Transverse colon (tissue), 4 donors: ENCODE results near the gene NBDY. TPM values are rescaled to one million over a fixed set of nuclear protein-coding genes. Genes with fewer than 3 reads are reported as not detected.
"Not testable (repeated sequence)": the region's sequence is repeated elsewhere in the genome, so short reads cannot be mapped to it uniquely, and the experiment has no call there.

Experiments
- DNase-seq: peaks from one replicate; pipeline ENCODE4 v3.0.0-alpha.2; 2019
- H3K27ac ChIP-seq, 4 donors: fragments of 200-600 bp; sonication (generic); 2 replicates each; pipeline ENCODE4 v1.5.1; 2016 to 2018; ENCODE audit warnings: inconsistent platforms in 4 of 4
- H3K27me3 ChIP-seq: fragments of 200-600 bp; sonication (generic); 2 replicates; pipeline ENCODE4 v1.5.1; 2017; ENCODE audit warnings: inconsistent platforms
- H3K36me3 ChIP-seq, 4 donors: fragments of 200-600 bp; sonication (generic); 2 replicates each; pipeline ENCODE4 v1.5.1; 2017 to 2019; ENCODE audit warnings: inconsistent platforms in 4 of 4
- H3K4me1 ChIP-seq, 4 donors: fragments of 200-600 bp; sonication (generic); 2 replicates each; pipeline ENCODE4 v1.5.1; 2017 to 2020; ENCODE audit warnings: inconsistent platforms in 4 of 4
- H3K4me3 ChIP-seq, 4 donors: fragments of 200-600 bp; sonication (generic); 1 replicate in 1 of 4; 2 replicates in 3 of 4; pipeline versions ENCODE4 v1.5.1 to v1.6.1; 2017 to 2019; ENCODE audit warnings: inconsistent platforms in 4 of 4
- H3K9me3 ChIP-seq, 2 donors: fragments of 200-600 bp; sonication (generic); 2 replicates each; pipeline ENCODE4 v1.5.1; 2017 to 2019; ENCODE audit warnings: inconsistent platforms in 2 of 2
- EP300 ChIP-seq: sonication (generic); formaldehyde crosslinking; IDR thresholded peaks from one replicate; pipeline ENCODE4 v1.6.1; 2017; ENCODE audit warnings: antibody characterized with exemption, low read depth
- POLR2A ChIP-seq: fragments of 450-650 bp; IDR thresholded peaks from one replicate; pipeline ENCODE4 v1.6.1; 2016; ENCODE audit warnings: antibody characterized with exemption, mild to moderate bottlenecking, moderate library complexity
- POLR2AphosphoS5 ChIP-seq, 3 donors: sonication (generic); formaldehyde crosslinking; IDR thresholded peaks; one replicate each; pipeline ENCODE4 v1.6.1; 2016; ENCODE audit warnings: antibody characterized with exemption in 3 of 3
- WGBS, 2 donors: methylation state at CpG; one replicate each; pipeline ENCODE4 v1.1.5; 2018; ENCODE audit warnings: low coverage in 1 of 2; 5-methylcytosine and 5-hydroxymethylcytosine counted together
- in situ Hi-C, 4 donors: fragments of 200-750 bp; cut with MboI; loops; one replicate each; pipeline versions ENCODE4 v1.15.0 to v1.15.1; 2017; ENCODE audit warnings: low sequenced_read_pairs in 3 of 4, low pct_ligation_motif_present in 1 of 4, low pct_unique_long_range_greater_than_20kb in 1 of 4
- intact Hi-C: fragments of 100-400 bp; cut with DNase I; formaldehyde crosslinking; loops from one replicate; pipeline ENCODE4 v1.15.1; 2023; ENCODE audit warnings: low total_unique reads
- total RNA-seq, 4 donors: library from RNA; depleted of rRNA; stranded (reverse); fragments of >200 nt; gene quantifications; one replicate each; pipeline ENCODE4 v1.1.0, GENCODE V29; 2016
- TF ChIP-seq, protein P1 (sequence below), 5 experiments: fragments of 200-600 bp in 3 of 5; fragments of 450-650 bp in 2 of 5; sonication (generic) in 3 of 5; IDR thresholded peaks; 1 replicate in 2 of 5; 2 replicates in 3 of 5; pipeline ENCODE4 v1.5.1; 2016 to 2017; ENCODE audit warnings: antibody characterized with exemption in 5 of 5, inconsistent platforms in 3 of 5, mild to moderate bottlenecking in 2 of 5, moderate library complexity in 1 of 5

The NBDY gene
- total RNA-seq, 4 donors from 2014 or later, result 4.1 to 10.5 (median 9.4) TPM; not detected in 1

DNA sequence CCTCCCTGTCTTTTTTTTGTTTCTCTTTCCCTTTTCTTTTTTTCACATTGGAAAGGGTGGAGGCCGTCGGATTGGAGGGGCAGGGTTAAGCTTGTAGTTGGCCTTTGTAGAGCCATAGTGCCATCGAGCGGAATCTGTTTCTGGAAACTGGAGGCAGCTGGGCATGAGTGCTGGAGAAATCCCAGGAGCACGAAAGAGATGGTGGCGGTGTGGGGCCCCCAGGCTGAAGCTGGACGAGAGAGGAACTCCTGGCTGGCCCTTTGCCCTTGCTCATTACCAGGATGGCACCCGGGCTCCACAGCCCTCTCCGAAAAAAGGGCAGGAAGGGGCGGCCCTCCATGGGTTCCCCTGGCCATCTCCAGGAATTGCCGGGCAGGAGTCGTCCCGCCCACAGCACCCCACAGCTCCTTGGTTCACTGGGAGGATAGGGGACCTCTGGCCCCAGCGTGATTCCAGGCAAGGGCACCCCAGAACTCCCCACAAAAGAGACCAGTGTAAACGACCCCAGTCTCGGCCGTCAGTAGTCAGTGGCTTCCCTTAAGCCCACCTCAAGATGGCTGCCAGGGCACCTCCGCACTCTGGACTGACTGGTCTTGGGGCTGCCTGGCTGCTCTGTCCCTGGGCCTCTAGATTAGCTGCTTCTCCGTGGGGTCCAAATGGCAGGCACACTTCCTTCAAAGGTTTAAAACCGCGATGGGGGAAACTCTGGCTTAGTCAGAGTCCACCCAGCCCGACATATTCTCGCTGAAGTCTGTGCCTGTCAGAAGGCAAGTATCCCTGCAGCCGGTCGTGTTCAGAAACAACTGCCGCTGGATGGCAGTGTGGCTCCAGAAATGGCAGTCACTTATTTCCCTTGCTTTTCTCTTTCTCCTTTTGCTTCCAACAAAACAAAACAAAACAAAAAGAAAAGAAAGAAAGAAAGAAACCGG lies 74.1 kb downstream of the NBDY start:
- intact Hi-C loops, result no loop called here
- 41% methylated on average over 22 of the region's 27 CpGs; no CpG with 5 or more reads in 1 of the 2 donors for WGBS, 2 donors
- in situ Hi-C loops, result loop anchor here in 1 of 4 donors (25.0 kb wide), 1 partner anchor 184 kb away; the partner anchor contains the start of gene SPIN3

DNA sequence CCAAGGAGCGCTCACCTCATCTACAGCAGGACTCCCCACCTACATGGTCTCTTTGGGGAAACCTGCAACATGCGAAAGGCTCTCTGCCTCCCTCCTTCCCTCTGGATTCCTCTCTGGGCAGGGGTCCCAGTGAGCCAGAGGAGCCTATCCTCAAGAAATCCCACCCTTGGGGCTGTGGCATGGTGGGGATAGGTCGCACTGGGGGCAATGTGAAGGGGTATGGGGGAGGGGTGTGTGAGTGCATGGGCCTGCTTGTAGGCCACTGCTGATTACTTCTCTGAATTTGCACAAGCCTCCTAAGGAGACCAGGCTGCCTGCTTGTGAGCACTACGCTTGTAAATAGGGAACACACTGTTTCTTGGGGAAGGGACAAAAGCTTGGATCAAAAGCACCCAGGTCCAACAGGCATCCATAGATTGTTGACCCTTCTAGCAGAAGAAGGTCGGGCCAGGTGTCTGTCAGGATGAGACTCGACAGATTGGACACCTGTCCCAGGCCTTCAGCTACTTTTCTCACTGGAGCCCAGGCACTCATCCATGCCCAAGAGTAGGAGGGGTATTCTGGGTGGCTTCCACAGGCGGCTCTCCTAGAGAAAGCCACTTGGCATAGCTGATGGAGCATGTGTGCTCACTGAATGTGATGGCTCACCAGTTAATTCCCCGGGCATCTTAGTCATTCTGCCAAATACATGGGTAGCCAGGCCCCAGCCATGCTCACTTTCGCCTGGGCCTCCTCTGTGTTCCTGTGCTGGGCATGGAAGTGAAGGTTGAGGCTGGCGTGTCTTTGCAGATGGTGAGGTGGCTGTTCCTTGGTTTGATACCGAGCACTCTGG lies 75.0 kb downstream of the NBDY start:
- Histone ChIP-seq H3K4me1 (no peaks in the 10 kb centered on the region), H3K36me3 (no peaks in the 10 kb centered on the region), H3K9me3 (no peaks in the 10 kb centered on the region), H3K27me3 (no peaks in the 10 kb centered on the region), H3K27ac (peak overlapping the region in 1 of 4 donors; percentile 15), H3K4me3 (no peak overlapping the region)
- TF ChIP-seq POLR2AphosphoS5 (IDR thresholded peaks at IDR 0.05), result no peak
- TF ChIP-seq, protein P1, sequence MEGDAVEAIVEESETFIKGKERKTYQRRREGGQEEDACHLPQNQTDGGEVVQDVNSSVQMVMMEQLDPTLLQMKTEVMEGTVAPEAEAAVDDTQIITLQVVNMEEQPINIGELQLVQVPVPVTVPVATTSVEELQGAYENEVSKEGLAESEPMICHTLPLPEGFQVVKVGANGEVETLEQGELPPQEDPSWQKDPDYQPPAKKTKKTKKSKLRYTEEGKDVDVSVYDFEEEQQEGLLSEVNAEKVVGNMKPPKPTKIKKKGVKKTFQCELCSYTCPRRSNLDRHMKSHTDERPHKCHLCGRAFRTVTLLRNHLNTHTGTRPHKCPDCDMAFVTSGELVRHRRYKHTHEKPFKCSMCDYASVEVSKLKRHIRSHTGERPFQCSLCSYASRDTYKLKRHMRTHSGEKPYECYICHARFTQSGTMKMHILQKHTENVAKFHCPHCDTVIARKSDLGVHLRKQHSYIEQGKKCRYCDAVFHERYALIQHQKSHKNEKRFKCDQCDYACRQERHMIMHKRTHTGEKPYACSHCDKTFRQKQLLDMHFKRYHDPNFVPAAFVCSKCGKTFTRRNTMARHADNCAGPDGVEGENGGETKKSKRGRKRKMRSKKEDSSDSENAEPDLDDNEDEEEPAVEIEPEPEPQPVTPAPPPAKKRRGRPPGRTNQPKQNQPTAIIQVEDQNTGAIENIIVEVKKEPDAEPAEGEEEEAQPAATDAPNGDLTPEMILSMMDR (IDR thresholded peaks at IDR 0.05), result no peak
- TF ChIP-seq POLR2A, result no peak
- no peak for TF ChIP-seq EP300
- 65% methylated on average over 11 of the region's 11 CpGs; no CpG with 5 or more reads in 1 of the 2 donors for WGBS, 2 donors
- DNase-seq, result peak; percentile 4
- in situ Hi-C loops (loop anchor here in 1 of 4 donors (25.0 kb wide), 1 partner anchor 183 kb away; the partner anchor contains the start of gene SPIN3), intact Hi-C loops (no loop called here)

More for the DNA sequence above, 74.1 kb downstream of the NBDY start:
- no peaks in the 10 kb centered on the region for H3K27me3 ChIP-seq
- no peaks in the 10 kb centered on the region for H3K9me3 ChIP-seq
- peak overlapping the region in 2 of 4 donors; percentile 62 to 67 for H3K27ac ChIP-seq
- no peaks in the 10 kb centered on the region for H3K36me3 ChIP-seq
- no peak for TF ChIP-seq POLR2A
- TF ChIP-seq, protein P1 (IDR thresholded peaks at IDR 0.05), result peak in 1 of 5 experiments; percentile 47
- TF ChIP-seq EP300, result no peak
- TF ChIP-seq POLR2AphosphoS5 (IDR thresholded peaks at IDR 0.05), result no peak
- no peaks in the 10 kb centered on the region for H3K4me1 ChIP-seq
- peak overlapping the region in 2 of 4 donors; percentile 32 to 43 for H3K4me3 ChIP-seq
- peak; percentile 83 for DNase-seq

DNA sequence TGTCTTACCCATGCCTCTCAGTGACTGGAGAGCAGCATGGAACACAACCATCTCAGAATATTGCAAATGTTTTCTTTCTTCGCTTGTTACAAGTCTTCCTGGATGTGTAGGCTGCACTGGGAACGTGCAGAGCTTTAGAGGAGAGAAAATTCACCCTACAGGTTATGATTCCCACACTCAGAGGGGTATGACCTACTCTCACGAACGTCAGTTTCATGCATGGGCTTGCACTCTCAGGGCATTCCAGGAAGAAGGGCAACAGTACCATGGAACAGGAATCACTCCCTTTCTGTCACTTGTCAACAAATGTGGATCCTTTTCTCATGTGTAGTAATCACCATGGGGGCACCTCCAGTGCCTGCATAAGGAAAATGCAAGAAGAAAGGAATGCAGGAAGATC lies 75.8 kb downstream of the NBDY start:
- DNase-seq, result no peak
- 84% methylated on average over 4 of the region's 4 CpGs; no CpG with 5 or more reads in 1 of the 2 donors for WGBS, 2 donors
- no peaks in the 10 kb centered on the region for H3K9me3 ChIP-seq
- H3K27me3 ChIP-seq, result no peaks in the 10 kb centered on the region
- no peak overlapping the region for H3K27ac ChIP-seq
- intact Hi-C loops (no loop called here), in situ Hi-C loops (loop anchor here in 1 of 4 donors (25.0 kb wide), 1 partner anchor 182 kb away; the partner anchor contains the start of gene SPIN3)
- no peak overlapping the region for H3K4me3 ChIP-seq
- no peak for TF ChIP-seq POLR2A
- TF ChIP-seq, protein P1 (IDR thresholded peaks at IDR 0.05), result no peak
- TF ChIP-seq POLR2AphosphoS5 (IDR thresholded peaks at IDR 0.05), result no peak
- no peak for TF ChIP-seq EP300
- H3K4me1 ChIP-seq, result no peaks in the 10 kb centered on the region
- H3K36me3 ChIP-seq, result no peaks in the 10 kb centered on the region

DNA sequence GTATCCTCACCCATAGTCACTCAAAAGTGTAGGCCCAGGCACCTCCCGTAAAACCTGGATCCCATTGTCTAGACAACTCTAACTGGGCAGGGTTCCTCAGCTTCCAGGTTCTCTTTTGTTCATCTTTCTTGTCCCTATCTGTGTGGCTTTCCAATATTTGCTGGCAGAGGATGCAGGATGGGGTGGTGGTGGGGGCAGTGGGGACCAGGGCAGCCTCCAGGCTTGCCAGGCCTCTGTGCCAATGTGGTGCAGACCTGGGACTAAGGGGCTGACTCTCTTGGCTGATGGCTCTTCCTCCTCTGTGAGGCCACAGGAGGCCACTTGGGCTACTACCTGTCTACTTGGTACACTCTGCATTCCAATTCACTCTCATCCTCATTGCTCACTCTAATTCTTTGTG lies 76.4 kb downstream of the NBDY start:
- intact Hi-C loops (no loop called here), in situ Hi-C loops (loop anchor here in 1 of 4 donors (25.0 kb wide), 1 partner anchor 182 kb away; the partner anchor contains the start of gene SPIN3)
- H3K4me3 ChIP-seq, result no peak overlapping the region
- no peaks in the 10 kb centered on the region for H3K27me3 ChIP-seq
- TF ChIP-seq POLR2AphosphoS5 (IDR thresholded peaks at IDR 0.05), result no peak
- TF ChIP-seq, protein P1 (IDR thresholded peaks at IDR 0.05), result no peak
- TF ChIP-seq EP300, result no peak
- no peak for TF ChIP-seq POLR2A
- DNase-seq, result no peak
- 100% methylated on average over 1 of the region's 1 CpG; no CpG with 5 or more reads in 1 of the 2 donors for WGBS, 2 donors
- H3K36me3 ChIP-seq, result no peaks in the 10 kb centered on the region
- no peaks in the 10 kb centered on the region for H3K9me3 ChIP-seq
- H3K4me1 ChIP-seq, result no peaks in the 10 kb centered on the region
- H3K27ac ChIP-seq, result no peak overlapping the region

DNA sequence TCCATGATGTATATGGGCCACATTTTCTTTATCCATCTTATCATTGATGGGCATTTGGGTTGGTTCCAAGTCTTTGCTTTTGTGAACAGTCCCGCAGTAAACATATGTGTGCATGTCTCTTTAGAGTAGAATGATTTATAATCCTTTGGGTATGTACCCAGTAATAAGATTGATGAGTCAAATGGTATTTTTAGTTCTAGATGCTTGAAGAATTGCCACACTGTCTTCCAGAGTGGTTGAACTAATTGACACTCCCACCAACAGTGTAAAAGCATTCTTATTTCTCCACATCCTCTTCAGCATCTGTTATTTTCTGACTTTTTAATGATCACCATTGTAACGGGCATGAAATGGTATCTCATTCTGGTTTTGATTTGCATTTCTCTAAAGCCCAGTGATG lies 77.1 kb downstream of the NBDY start:
- DNase-seq, H3K4me1 ChIP-seq, intact Hi-C loops, H3K27ac ChIP-seq, H3K36me3 ChIP-seq, H3K4me3 ChIP-seq, H3K9me3 ChIP-seq, H3K27me3 ChIP-seq: not testable (repeated sequence)
- in situ Hi-C loops, result loop anchor here in 1 of 4 donors (25.0 kb wide), 1 partner anchor 181 kb away; the partner anchor contains the start of gene SPIN3
- 94 to 100% methylated on average over 1 to 2 of the region's 2 CpGs for WGBS, 2 donors
